Thoracic aorta (tissue), 2 donors: ENCODE data around the gene C11orf58. TPM values are rescaled to one million over a fixed set of nuclear protein-coding genes. Genes with fewer than 3 reads are reported as not detected.

Experiments
- ATAC-seq: fragments of 150-250 bp; one replicate; pipeline ENCODE4 v1.8.0; 2017; ENCODE audit warnings: low read depth; ENCODE audit not compliant: insufficient number of reproducible peaks, low FRiP score
- DNase-seq: peaks from one replicate; pipeline ENCODE4 v3.0.0-alpha.2; 2020; ENCODE audit warnings: low spot score
- H3K27ac ChIP-seq, 2 donors: fragments of 200-600 bp; sonication (generic); 1 replicate in 1 of 2; 2 replicates in 1 of 2; pipeline ENCODE4 v1.5.1; 2016; ENCODE audit warnings: mild to moderate bottlenecking in 2 of 2, moderate library complexity in 2 of 2
- H3K27me3 ChIP-seq: fragments of 200-600 bp; sonication (generic); replicated peaks from 2 replicates; pipeline ENCODE4 v1.6.0; 2016; ENCODE audit warnings: mild to moderate bottlenecking; ENCODE audit not compliant: insufficient read depth
- H3K36me3 ChIP-seq: fragments of 200-600 bp; sonication (generic); one replicate; pipeline ENCODE4 v1.5.1; 2016
- H3K4me1 ChIP-seq, 2 donors: fragments of 200-600 bp; sonication (generic); 1 replicate in 1 of 2; 2 replicates in 1 of 2; pipeline versions ENCODE4 v1.5.1 to v1.6.0; 2016; ENCODE audit warnings: low read depth in 2 of 2, mild to moderate bottlenecking in 1 of 2; ENCODE audit not compliant: control insufficient read depth in 1 of 2
- H3K4me3 ChIP-seq: fragments of 200-600 bp; sonication (generic); 2 replicates; pipeline ENCODE4 v1.5.1; 2016; ENCODE audit warnings: mild to moderate bottlenecking
- H3K9me3 ChIP-seq: fragments of 200-600 bp; sonication (generic); 2 replicates; pipeline ENCODE4 v1.5.1; 2016
- total RNA-seq, 2 donors: library from RNA; depleted of rRNA; stranded (reverse); fragments of >200 nt; gene quantifications; one replicate each; pipeline versions ENCODE4 v1.1.0 to v1.2.3, GENCODE V29; 2016
- TF ChIP-seq, protein P1 (sequence below): fragments of 200-600 bp; sonication (generic); IDR thresholded peaks from one replicate; pipeline ENCODE4 v1.5.1; 2019; ENCODE audit warnings: antibody characterized with exemption

The C11orf58 gene
- total RNA-seq, 2 donors from 2014 or later = 104 to 161 TPM

DNA sequence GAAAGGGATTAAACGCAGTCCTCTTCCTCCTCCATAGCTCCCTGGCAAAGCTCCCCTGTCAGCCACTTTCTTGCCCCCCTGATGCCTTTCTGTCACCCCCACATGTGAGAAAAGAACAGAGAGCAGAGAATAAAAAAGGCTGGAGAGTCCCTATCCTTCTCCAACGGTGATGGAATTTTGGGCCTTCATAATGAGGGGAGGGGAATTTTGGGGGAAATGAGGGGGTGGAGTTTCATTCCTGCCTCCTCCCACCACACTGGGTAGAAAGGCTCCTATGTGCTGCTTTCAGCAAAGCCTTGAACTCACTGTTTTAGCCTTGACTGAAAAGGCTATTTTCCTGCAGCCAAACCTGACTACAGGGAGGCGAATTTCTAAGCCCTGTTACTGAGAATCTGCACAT, 59.3 kb downstream of the C11orf58 start:
- DNase-seq (no peak), ATAC-seq (no peak)
- TF ChIP-seq, protein P1, sequence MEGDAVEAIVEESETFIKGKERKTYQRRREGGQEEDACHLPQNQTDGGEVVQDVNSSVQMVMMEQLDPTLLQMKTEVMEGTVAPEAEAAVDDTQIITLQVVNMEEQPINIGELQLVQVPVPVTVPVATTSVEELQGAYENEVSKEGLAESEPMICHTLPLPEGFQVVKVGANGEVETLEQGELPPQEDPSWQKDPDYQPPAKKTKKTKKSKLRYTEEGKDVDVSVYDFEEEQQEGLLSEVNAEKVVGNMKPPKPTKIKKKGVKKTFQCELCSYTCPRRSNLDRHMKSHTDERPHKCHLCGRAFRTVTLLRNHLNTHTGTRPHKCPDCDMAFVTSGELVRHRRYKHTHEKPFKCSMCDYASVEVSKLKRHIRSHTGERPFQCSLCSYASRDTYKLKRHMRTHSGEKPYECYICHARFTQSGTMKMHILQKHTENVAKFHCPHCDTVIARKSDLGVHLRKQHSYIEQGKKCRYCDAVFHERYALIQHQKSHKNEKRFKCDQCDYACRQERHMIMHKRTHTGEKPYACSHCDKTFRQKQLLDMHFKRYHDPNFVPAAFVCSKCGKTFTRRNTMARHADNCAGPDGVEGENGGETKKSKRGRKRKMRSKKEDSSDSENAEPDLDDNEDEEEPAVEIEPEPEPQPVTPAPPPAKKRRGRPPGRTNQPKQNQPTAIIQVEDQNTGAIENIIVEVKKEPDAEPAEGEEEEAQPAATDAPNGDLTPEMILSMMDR = no peak
- Histone ChIP-seq H3K4me3 (no peak overlapping the region), H3K9me3 (no peaks in the 10 kb centered on the region), H3K27ac (no peak overlapping the region), H3K36me3 (no peaks in the 10 kb centered on the region), H3K27me3 (no peaks in the 10 kb centered on the region), H3K4me1 (peaks cover 10 to 16% of the 10 kb centered on the region in 2 donors)

- peaks cover 0 to 2% of the 10 kb centered on the region in 2 donors for H3K4me1 ChIP-seq
- no peaks in the 10 kb centered on the region for H3K36me3 ChIP-seq
- ATAC-seq = no peak
- no peak overlapping the region for H3K4me3 ChIP-seq
- DNase-seq = no peak
- H3K27ac ChIP-seq = no peak overlapping the region
- no peaks in the 10 kb centered on the region for H3K9me3 ChIP-seq
- no peaks in the 10 kb centered on the region for H3K27me3 ChIP-seq
- TF ChIP-seq, protein P1 = no peak
Measured at GRCh38 chr11:16799221-16799620, 60.8 kb downstream of the C11orf58 start.

DNA sequence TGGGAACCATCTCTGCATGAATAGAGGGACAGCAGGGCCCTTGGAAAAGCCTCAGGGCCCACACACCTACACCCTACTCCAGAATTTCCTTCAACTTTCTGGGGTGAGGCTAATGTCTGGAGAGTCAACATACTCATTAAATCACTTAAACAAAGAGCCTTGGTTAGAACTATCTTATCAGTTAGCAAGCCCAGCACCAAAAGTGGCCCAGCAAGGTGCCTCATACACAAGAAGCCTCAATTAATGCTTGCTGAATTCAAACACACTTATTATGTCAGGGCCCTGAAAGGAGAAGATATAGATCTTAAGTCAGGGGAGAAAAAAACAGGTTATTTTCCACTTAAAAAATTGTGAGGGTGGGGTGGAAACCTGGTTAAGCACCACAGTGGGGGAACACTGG, 61.4 kb downstream of the C11orf58 start:
- H3K36me3 ChIP-seq = no peaks in the 10 kb centered on the region
- no peak for DNase-seq

GRCh38 chr11:16800382-16800781, 61.9 kb downstream of the C11orf58 start:
- no peak overlapping the region for H3K27ac ChIP-seq
- no peaks in the 10 kb centered on the region for H3K4me1 ChIP-seq
- no peak for ATAC-seq
- no peaks in the 10 kb centered on the region for H3K36me3 ChIP-seq
- no peak overlapping the region for H3K4me3 ChIP-seq
- H3K27me3 ChIP-seq = no peaks in the 10 kb centered on the region
- H3K9me3 ChIP-seq = no peaks in the 10 kb centered on the region
- no peak for DNase-seq
- TF ChIP-seq, protein P1 = no peak

More for the DNA sequence above, 61.4 kb downstream of the C11orf58 start:
- no peak overlapping the region for H3K4me3 ChIP-seq
- no peak for ATAC-seq
- no peaks in the 10 kb centered on the region for H3K9me3 ChIP-seq
- no peaks in the 10 kb centered on the region for H3K4me1 ChIP-seq
- TF ChIP-seq, protein P1 = no peak
- no peak overlapping the region for H3K27ac ChIP-seq
- H3K27me3 ChIP-seq = no peaks in the 10 kb centered on the region

GRCh38 chr11:16801288-16801980, 63.0 kb downstream of the C11orf58 start:
- H3K27me3 ChIP-seq = no peaks in the 10 kb centered on the region
- no peaks in the 10 kb centered on the region for H3K36me3 ChIP-seq
- H3K27ac ChIP-seq = no peak overlapping the region
- TF ChIP-seq, protein P1 = no peak
- H3K9me3 ChIP-seq = no peaks in the 10 kb centered on the region
- H3K4me3 ChIP-seq = no peak overlapping the region
- no peak for DNase-seq
- no peak for ATAC-seq
- H3K4me1 ChIP-seq = peaks cover 0 to 1% of the 10 kb centered on the region in 2 donors
